ENCODE measurements around the gene SLC22A17. TPM values are rescaled to one million over a fixed set of nuclear protein-coding genes. Genes with fewer than 3 reads are reported as not detected.

Gene SLC22A17
- total and polyA plus RNA-seq, 2 of the 4 experiments (the other 2 are of a cell fraction): 6.6 to 36.0 TPM

DNA sequence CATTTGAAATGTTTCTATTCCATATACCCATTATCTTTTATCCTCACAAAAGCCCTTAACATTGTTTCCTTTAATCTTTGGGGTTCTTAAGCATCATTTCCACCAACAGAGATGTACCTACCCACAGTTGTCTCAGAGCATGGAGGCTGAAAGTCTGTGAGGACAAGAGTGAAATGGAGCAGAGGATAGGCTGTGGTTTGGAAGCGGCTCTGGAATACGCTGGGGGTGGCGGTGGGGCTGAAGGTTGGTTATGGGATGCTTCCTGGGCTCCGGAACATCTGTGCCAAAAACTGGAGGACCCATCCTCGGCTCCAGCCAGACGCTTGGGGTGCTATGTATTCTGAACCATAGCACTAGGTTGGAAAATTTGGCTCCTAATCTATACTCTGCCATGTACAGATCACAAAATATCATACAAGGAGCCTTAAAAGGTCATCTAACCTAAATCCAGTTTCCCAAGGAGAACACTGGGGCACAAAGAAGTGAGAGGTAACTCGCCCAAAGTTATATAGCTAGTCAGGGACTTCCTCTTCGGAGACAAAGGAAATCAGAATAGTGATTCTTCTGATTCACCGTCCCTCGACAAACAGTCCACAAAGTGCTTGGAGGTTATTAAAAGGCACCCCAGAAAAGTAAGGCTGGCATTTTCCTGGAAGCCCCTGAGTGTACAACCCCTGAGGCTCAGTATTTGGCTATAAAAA, 52.6 kb downstream of the SLC22A17 start (continued):
- TF ChIP-seq MXI1 (IDR thresholded peaks at IDR 0.05; ENCODE audit: borderline replicate concordance, low read depth, low read length): no peak
- TF ChIP-seq POLR2A (IDR thresholded peaks at IDR 0.05; ENCODE audit: low read depth, low read length): no peak
- no peak for TF ChIP-seq MAFK (IDR thresholded peaks at IDR 0.05; ENCODE audit: low read depth, low read length)

DNA sequence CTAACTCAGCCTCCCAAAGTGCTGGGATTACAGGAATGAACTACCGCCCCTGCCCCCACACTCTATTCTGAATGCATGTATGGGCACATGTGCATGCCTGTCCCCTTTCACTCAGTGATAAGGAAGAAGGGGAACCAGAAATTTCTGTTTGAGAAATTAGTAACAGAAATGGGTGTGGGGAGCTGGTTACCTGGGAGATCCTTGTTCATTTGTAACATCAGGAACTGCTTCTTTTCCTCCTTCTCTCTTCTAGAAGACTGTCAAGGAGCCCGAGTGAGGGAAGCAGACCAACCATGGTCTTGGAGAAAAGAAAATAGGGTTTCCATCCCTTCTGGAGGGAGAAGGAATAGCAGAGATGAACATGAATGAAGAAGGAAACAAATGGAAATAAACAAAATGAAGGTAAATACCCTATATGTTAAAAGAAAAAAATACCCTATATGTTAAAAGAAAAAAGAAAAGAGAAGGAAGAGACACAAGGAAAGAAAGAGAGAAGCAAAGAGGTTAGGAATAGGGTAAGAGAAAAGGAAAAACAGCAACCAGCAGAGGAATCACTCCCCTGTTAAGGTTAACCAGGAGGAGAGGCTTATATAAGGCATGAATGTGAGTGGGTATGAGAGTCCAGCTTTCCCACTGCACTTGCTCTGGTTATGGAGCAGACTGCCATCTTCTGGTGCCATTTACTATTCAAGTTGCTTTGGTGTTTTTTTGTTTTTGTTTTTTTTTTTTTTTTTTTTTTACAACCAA, 53.3 kb downstream of the SLC22A17 start:
- peak; percentile 54 for TF ChIP-seq RAD21 (IDR thresholded peaks at IDR 0.05; ENCODE audit: low read length)
- TF ChIP-seq CHD1 (IDR thresholded peaks at IDR 0.05; ENCODE audit: low read depth, low read length): no peak
- TF ChIP-seq MAFK (IDR thresholded peaks at IDR 0.05; ENCODE audit: low read depth, low read length): no peak
- TF ChIP-seq, protein P1, sequence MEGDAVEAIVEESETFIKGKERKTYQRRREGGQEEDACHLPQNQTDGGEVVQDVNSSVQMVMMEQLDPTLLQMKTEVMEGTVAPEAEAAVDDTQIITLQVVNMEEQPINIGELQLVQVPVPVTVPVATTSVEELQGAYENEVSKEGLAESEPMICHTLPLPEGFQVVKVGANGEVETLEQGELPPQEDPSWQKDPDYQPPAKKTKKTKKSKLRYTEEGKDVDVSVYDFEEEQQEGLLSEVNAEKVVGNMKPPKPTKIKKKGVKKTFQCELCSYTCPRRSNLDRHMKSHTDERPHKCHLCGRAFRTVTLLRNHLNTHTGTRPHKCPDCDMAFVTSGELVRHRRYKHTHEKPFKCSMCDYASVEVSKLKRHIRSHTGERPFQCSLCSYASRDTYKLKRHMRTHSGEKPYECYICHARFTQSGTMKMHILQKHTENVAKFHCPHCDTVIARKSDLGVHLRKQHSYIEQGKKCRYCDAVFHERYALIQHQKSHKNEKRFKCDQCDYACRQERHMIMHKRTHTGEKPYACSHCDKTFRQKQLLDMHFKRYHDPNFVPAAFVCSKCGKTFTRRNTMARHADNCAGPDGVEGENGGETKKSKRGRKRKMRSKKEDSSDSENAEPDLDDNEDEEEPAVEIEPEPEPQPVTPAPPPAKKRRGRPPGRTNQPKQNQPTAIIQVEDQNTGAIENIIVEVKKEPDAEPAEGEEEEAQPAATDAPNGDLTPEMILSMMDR (conservative IDR thresholded peaks at IDR 0.05; ENCODE audit: low read depth, low read length): peak; percentile 53
- peak; percentile 43; the same call in 1 of the 2 replicates for TF ChIP-seq SMC3 (IDR thresholded peaks at IDR 0.05; ENCODE audit: low read depth, low read length)
- H3K4ac ChIP-seq (ENCODE audit: low read depth, low read length): no peak overlapping the region
- no peak overlapping the region for H3K14ac ChIP-seq (replicated peaks; ENCODE audit: low read depth, low read length)
- H4K20me1 ChIP-seq (ENCODE audit: insufficient read depth, low read length): peaks cover 3% of the 10 kb centered on the region; the same call in 1 of the 2 replicates
- H2AK5ac ChIP-seq (ENCODE audit: low read depth, low read length): peak overlapping the region; percentile 48; the same call in 1 of the 2 replicates
- no peak overlapping the region for H2BK20ac ChIP-seq (ENCODE audit: low read depth, low read length)
- no peak overlapping the region for H2AK9ac ChIP-seq (replicated peaks; ENCODE audit: low read depth, low read length, poor library complexity)
- no peak overlapping the region for H3K9ac ChIP-seq (ENCODE audit: low read depth, low read length)
- H3K9me1 ChIP-seq (ENCODE audit: insufficient read depth, low read length): no peaks in the 10 kb centered on the region
- WGBS, 2 experiments (ENCODE audit: extremely low coverage in 2 of 2, insufficient read length in 1 of 2): no CpG with 5 or more reads among the region's 2 CpGs
- no peak overlapping the region for H2BK5ac ChIP-seq (ENCODE audit: low read depth, low read length, poor library complexity, severe bottlenecking)
- no peak overlapping the region for H4K5ac ChIP-seq (ENCODE audit: low read depth, low read length)
- peaks cover 7 to 19% of the 10 kb centered on the region in 2 experiments; a peak in 3 of 4 replicates for H3K79me1 ChIP-seq (ENCODE audit: low read depth in 1 of 2, low read length in 2 of 2)
- no peaks in the 10 kb centered on the region for H3K9me3 ChIP-seq (ENCODE audit: control insufficient read depth, insufficient read depth, low read length)
- in situ Hi-C loops (cut with MboI; ENCODE audit: low sequenced_read_pairs): no loop called here
- intact Hi-C loops (cut with micrococcal nuclease): loop anchor here (5.0 kb wide), 1 partner anchor 112 kb away; no protein-coding TSS in a partner anchor
- H3K18ac ChIP-seq (ENCODE audit: low read depth, low read length): no peak overlapping the region
- H3K4me2 ChIP-seq (ENCODE audit: low read depth, low read length): no peak overlapping the region
- no peaks in the 10 kb centered on the region; the same call in 1 of the 2 replicates for H3K27me3 ChIP-seq (ENCODE audit: control insufficient read depth, insufficient read depth, low read length)
- no peaks in the 10 kb centered on the region for H3K36me3 ChIP-seq (ENCODE audit: control insufficient read depth, insufficient read depth, low read length)
- POLR2A ChIA-PET (ENCODE audit: unreplicated experiment): interaction anchor here (1.4 kb wide), 1 partner anchor 22 kb away, joined by 9 read pairs; the partner anchor contains the start of gene PABPN1
- dilution Hi-C loops (cut with HindIII; ENCODE audit: low sequenced_read_pairs, unreplicated experiment): no loop called here
- H2BK120ac ChIP-seq (ENCODE audit: low read depth, low read length): no peak overlapping the region
- H3K4me1 ChIP-seq (ENCODE audit: control insufficient read depth, insufficient read depth, low read length): peaks cover 2% of the 10 kb centered on the region
- CTCF ChIA-PET: interaction anchor here (0.6 to 3.6 kb wide), 4 partner anchors 11 to 223 kb away, joined by 5 to 11 read pairs (median 8); no protein-coding TSS in a partner anchor
- H3K4me3 ChIP-seq (ENCODE audit: insufficient read depth, low read depth, low read length): no peak overlapping the region
- H2AFZ ChIP-seq (replicated peaks; ENCODE audit: low read length, poor library complexity): no peak overlapping the region
- H3K27ac ChIP-seq (ENCODE audit: insufficient read depth, low read length): no peak overlapping the region
- no peak overlapping the region; the same call in 1 of the 2 replicates for H4K91ac ChIP-seq (ENCODE audit: insufficient read depth, low read depth, low read length)
- no TSS peak for BruUV-seq (replicated peaks)
- H3K56ac ChIP-seq (ENCODE audit: extremely low read depth, insufficient read depth, low read length): no peak overlapping the region
- no peak overlapping the region for H3K23ac ChIP-seq (ENCODE audit: low read depth, low read length)
- H4K8ac ChIP-seq (ENCODE audit: low read depth in 2 of 2, low read length in 2 of 2): no peak overlapping the region
- DNase-seq (peak; percentile 70), ATAC-seq (ENCODE audit: low read depth) (no peak)
- H2BK15ac ChIP-seq (ENCODE audit: low read depth, low read length): no peak overlapping the region
